ENCODE measurements around the gene CLEC20A.

DNA sequence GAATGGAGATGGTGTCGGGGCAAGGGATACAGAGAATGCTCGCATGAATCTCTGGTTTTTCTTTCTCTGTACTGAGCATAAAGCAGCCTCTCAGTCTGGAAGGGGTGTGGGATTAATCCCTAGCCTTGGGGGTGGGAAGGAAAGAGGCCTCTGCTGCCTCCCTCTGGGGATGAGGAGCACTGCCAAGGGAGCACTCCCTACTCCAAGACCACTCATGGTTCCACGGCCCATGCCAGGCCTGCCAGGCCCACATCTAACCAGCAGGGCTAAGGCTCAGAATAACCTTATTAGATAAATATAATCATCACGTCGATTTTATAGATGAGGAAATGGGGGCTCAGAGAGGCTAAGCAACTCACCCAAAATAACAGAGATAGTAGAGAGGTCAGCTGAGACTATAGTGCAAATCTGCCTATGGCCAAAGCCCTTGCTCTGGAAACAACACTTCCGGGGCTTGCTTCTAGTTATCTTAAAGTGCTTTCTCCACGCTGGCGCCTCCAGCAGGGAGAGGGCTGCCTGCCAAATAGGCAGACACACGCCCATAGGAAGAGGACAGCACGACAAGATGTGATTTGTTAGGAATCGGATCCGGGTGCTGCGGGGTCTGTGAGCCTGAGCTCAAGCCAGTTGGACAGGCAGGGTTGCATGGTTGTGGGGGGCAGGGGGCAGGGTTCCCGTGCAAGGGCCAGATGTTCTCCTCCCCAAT is 16.7 kb upstream of the CLEC20A start:
- TF ChIP-seq SUZ12 (IDR thresholded peaks at IDR 0.05; ENCODE audit: extremely low read depth, insufficient read depth, insufficient read length) (no peak), YY1 (IDR thresholded peaks at IDR 0.05; ENCODE audit: insufficient read depth, insufficient read length) (no peak), ZNF274 (IDR thresholded peaks at IDR 0.05; ENCODE audit: low read depth, low read length) (no peak)

All from NT2/D1 (cell line).